Fibroblast of lung (primary cell): ENCODE data around the gene CELF3. TPM values are rescaled to one million over a fixed set of nuclear protein-coding genes. Genes with fewer than 3 reads are reported as not detected.

Experiments
- DNase-seq, 2 donors: peaks; one replicate each; pipeline versions ENCODE4 v3.0.0 to v3.0.0-alpha.2; 2010; ENCODE audit warnings: low read depth in 2 of 2
- H2AFZ ChIP-seq: 2 replicates; pipeline ENCODE4 v1.5.1; 2012; ENCODE audit warnings: low read length, control low read depth, inconsistent platforms
- H3K27ac ChIP-seq: 2 replicates; pipeline ENCODE4 v1.5.1; 2011; ENCODE audit warnings: low read length, control low read depth; ENCODE audit not compliant: insufficient read depth
- H3K27me3 ChIP-seq: 2 replicates; pipeline ENCODE4 v1.5.1; 2011; ENCODE audit warnings: mild to moderate bottlenecking, low read length; ENCODE audit not compliant: control insufficient read depth, insufficient read depth
- H3K36me3 ChIP-seq: 2 replicates; pipeline ENCODE4 v1.5.1; 2011; ENCODE audit warnings: low read length; ENCODE audit not compliant: control insufficient read depth, insufficient read depth
- H3K4me1 ChIP-seq: 2 replicates; pipeline ENCODE4 v1.5.1; 2011; ENCODE audit warnings: low read length; ENCODE audit not compliant: control insufficient read depth, insufficient read depth; ENCODE audit errors: extremely low read depth
- H3K4me2 ChIP-seq: 2 replicates; pipeline ENCODE4 v1.5.1; 2011; ENCODE audit warnings: low read length, control low read depth; ENCODE audit not compliant: insufficient read depth; ENCODE audit errors: extremely low read depth
- H3K4me3 ChIP-seq, 4 experiments: fragments of 200-600 bp in 1 of 4; sonication (generic) in 1 of 4; replicated peaks in 1 of 4; 2 replicates each; pipeline ENCODE4 v1.5.1; 2011 to 2016; ENCODE audit warnings: low read length in 4 of 4, low read depth in 3 of 4, mild to moderate bottlenecking in 3 of 4, control low read depth in 2 of 4, inconsistent platforms in 1 of 4, mixed read lengths in 1 of 4; ENCODE audit not compliant: insufficient read depth in 1 of 4; ENCODE audit errors: control extremely low read depth in 1 of 4
- H3K79me2 ChIP-seq: 2 replicates; pipeline ENCODE4 v1.5.1; 2012; ENCODE audit warnings: mild to moderate bottlenecking, low read length, inconsistent platforms; ENCODE audit not compliant: control insufficient read depth, insufficient read depth
- H3K9ac ChIP-seq: 2 replicates; pipeline ENCODE4 v1.5.1; 2011; ENCODE audit warnings: mild to moderate bottlenecking, low read length, control low read depth; ENCODE audit not compliant: insufficient read depth
- H3K9me3 ChIP-seq: 2 replicates; pipeline ENCODE4 v1.5.1; 2012; ENCODE audit warnings: low read depth, low read length; ENCODE audit not compliant: control insufficient read depth, insufficient read depth
- H4K20me1 ChIP-seq: 2 replicates; pipeline ENCODE4 v1.5.1; 2011; ENCODE audit warnings: low read length; ENCODE audit not compliant: control insufficient read depth, insufficient read depth; ENCODE audit errors: extremely low read depth
- CTCF ChIP-seq, 2 donors: IDR thresholded peaks in 1 of 2; conservative IDR thresholded peaks in 1 of 2; 1 replicate in 1 of 2; 2 replicates in 1 of 2; pipeline ENCODE4 v1.5.1; 2011 to 2012; ENCODE audit warnings: low read length in 2 of 2, control low read depth in 1 of 2, inconsistent platforms in 1 of 2, low read depth in 1 of 2, mild to moderate bottlenecking in 1 of 2
- EZH2 ChIP-seq: IDR thresholded peaks from 2 replicates; pipeline ENCODE4 v1.5.1; 2012; ENCODE audit warnings: low read length, control low read depth, mild to moderate bottlenecking; ENCODE audit errors: missing control alignments
- polyA plus RNA-seq, 2 donors: library from polyadenylated mRNA; depleted of rRNA in 1 of 2; stranded (reverse) in 1 of 2; unstranded in 1 of 2; fragments of >200 nt; gene quantifications; 2 replicates each; pipeline ENCODE4 v1.2.1, GENCODE V29; 2011 to 2012; ENCODE audit warnings: missing spikeins in 1 of 2
- total RNA-seq: library from RNA; depleted of rRNA; stranded (reverse); fragments of >200 nt; gene quantifications from 2 replicates; pipeline ENCODE4 v1.2.1, GENCODE V29; 2014

CELF3 gene
- total and polyA plus RNA-seq, 2 donors (not counting 1 experiment from before 2014, with no cell fraction given) = not detected

GRCh38 chr1:151706464-151707415, 9.9 kb downstream of the CELF3 start:
- H4K20me1 ChIP-seq = no peaks in the 10 kb centered on the region
- H3K79me2 ChIP-seq = no peaks in the 10 kb centered on the region
- H2AFZ ChIP-seq = no peak overlapping the region
- no peaks in the 10 kb centered on the region for H3K36me3 ChIP-seq
- no peak overlapping the region for H3K4me3 ChIP-seq
- H3K27me3 ChIP-seq = no peaks in the 10 kb centered on the region
- no peak overlapping the region for H3K4me2 ChIP-seq
- no peak overlapping the region for H3K9ac ChIP-seq
- no peaks in the 10 kb centered on the region for H3K4me1 ChIP-seq
- TF ChIP-seq CTCF (conservative IDR thresholded peaks at IDR 0.05 in 1 of 2, IDR thresholded peaks at IDR 0.05 in 1 of 2; ENCODE audit: low read depth in 1 of 2, low read length in 2 of 2) (no peak), EZH2 (no peak)
- DNase-seq = no peak
- no peaks in the 10 kb centered on the region for H3K9me3 ChIP-seq
- H3K27ac ChIP-seq = no peak overlapping the region

DNA sequence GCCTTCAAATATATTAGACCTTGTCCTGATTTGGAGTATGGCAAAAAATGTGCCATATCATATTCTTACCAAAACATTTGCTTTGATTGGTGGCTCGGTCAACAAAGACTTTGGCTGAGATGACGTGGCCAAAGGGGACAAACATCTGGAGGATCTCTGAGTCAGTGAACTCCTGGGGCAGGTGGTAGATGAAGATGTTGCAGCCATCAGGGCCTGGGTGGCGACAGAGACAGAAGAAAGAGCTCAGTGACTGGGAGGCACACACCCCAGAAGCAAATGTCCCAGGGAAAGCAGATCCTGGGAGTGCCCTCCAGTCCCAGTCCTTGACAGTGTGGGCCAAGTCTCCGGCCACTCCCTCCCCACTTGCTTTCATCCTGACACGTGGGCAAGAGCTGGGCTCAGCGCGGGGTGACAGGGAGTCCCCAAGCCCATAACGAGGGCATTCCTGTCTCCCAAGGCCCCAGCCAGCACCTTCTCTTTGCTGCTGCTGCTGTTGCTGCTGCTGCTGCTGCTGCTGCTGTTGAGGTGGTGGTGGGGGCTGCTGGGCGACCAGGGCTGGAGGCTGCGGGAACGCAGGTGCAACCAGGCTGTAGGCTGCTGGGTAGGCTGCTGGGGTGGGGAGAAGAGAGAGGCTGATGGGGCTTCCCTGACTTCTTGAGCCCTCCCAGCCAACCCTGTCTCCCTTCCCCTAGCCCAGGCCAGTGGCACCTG, 10.7 kb downstream of the CELF3 start:
- H3K36me3 ChIP-seq = no peaks in the 10 kb centered on the region
- no peak for DNase-seq
- no peak overlapping the region for H2AFZ ChIP-seq

More for the DNA sequence above, 10.7 kb downstream of the CELF3 start:
- Histone ChIP-seq H3K27me3 (no peaks in the 10 kb centered on the region), H3K9ac (no peak overlapping the region), H4K20me1 (no peaks in the 10 kb centered on the region), H3K27ac (no peak overlapping the region), H3K79me2 (no peaks in the 10 kb centered on the region), H3K4me2 (no peak overlapping the region), H3K4me1 (no peaks in the 10 kb centered on the region), H3K4me3 (no peak overlapping the region), H3K9me3 (no peaks in the 10 kb centered on the region)
- TF ChIP-seq EZH2 (no peak), CTCF (conservative IDR thresholded peaks at IDR 0.05 in 1 of 2, IDR thresholded peaks at IDR 0.05 in 1 of 2; ENCODE audit: low read depth in 1 of 2, low read length in 2 of 2) (no peak)
